Ureter (tissue), 1 donor: ENCODE data around the gene PLA2G6. TPM values are rescaled to one million over a fixed set of nuclear protein-coding genes. Genes with fewer than 3 reads are reported as not detected.

Source experiments
- DNase-seq: peaks from one replicate; pipeline ENCODE4 v3.0.0-alpha.2; 2020; ENCODE audit warnings: low spot score
- total RNA-seq: library from RNA; stranded (reverse); gene quantifications from one replicate; pipeline ENCODE4 v1.2.4, GENCODE V29; 2023
- donor health status: DM: yes; HTN: yes; CAD: no.

PLA2G6 gene
- total RNA-seq, 1 donor from 2014 or later: 56.4 TPM

DNA sequence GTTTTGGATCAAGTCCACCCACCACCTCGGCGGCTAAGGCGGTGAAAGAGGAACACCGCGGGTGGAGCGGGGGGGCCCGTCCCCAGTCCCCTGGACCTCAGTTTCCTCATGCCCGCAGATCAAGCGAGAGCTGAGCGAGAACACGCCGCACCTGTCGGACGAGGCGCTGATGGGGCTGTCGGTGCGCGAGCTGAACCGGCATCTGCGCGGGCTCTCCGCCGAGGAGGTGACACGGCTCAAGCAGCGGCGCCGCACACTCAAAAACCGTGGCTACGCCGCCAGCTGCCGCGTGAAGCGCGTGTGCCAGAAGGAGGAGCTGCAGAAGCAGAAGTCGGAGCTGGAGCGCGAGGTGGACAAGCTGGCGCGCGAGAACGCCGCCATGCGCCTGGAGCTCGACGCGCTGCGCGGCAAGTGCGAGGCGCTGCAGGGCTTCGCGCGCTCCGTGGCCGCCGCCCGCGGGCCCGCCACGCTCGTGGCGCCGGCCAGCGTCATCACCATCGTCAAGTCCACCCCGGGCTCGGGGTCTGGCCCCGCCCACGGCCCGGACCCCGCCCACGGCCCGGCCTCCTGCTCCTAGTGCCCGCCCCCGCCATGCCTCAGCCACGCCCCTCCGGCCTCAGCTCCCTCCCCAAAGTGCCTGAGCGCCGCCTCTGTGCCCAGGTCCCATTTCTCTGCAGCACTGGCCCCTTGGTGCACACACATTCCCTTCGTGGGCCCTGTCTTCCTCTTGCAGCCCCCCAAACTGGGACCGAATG, 32.8 kb upstream of the PLA2G6 start:
- no peak for DNase-seq

DNA sequence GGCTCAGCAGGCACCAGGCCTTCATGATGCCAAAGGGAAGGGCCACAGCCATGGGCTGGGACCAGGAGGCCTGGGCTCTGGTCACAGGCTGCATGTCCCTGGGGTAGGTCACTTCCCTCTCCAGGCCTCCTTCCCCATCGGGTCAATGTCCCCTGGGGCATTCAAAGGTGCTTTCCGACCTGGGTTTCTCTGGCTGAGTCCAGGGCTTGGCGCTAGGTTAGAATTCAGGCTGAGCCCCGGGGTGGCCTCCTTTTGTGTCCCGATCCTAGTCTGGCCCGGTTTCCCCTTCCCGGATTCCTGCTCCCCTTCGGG, 32.3 kb upstream of the PLA2G6 start:
- no peak for DNase-seq

DNA sequence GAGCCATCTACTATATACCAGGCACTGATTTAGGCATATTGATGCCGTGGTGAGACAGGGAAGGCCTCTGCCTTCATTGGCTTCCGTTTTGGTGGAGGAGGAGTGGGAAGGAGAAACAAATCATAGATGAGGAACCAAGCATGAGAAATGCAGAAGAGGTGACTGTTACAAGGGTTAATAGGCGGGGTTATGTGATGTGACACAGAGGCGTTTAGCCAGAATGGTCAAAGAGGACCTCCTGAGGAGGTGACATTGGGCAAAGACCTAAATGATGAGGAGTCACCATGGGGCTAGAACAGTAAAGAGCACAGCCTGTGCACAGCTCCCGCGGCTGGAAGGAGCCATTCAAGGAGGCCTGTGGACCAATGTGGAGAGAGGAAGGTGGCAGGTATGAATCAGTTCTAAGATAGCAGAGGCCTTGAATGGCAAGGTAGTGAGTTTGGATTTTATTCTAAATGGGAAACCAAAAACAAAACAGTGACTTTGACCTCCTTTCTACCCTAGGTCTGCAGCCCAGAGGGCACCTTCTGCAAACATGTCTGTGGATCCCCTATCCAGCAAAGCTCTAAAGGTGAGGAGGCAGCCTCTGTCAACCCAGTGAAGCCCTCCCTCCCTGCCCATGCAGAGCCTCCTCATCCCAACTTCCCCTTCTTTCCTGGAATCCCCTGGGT, 31.8 kb upstream of the PLA2G6 start:
- no peak for DNase-seq

DNA sequence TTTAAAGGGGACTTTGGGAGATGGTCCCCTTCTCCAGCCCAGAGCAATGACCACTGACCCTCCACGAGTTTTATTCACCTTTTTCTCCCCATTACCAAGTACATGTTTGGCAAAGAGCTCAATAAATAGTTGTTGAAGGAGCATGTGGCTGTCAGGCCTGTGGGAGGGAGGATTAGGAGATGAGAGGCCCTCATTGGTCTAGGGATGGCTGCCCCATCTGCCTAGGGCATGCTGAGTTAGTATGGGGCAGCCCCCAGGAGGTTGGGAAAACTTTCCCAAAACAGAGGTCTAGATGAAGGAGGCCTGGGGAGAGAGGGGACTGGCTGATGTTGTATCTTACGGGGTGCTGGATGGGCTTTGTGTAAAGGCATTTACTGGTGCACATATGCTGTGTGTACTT, 30.8 kb upstream of the PLA2G6 start:
- DNase-seq: no peak

DNA sequence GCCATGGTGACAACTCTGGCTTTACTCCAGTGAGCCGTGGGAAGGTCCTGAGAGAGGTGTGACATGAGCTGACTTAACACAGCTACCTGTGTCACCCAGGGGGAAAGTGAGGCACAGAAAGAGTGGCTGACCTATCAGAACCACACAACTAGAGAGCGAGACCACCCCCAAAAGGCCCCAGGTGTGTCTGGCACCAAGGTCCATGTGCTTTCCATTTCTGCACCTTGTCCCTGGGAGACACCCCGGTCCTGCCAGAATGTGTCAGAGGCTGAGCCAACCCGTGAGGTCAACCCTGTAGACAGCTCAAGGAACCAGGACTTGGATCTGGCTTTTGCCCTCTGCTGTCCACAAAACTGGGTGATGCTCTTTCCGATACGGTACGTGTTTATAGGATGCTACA, 29.9 kb upstream of the PLA2G6 start:
- DNase-seq: no peak

DNA sequence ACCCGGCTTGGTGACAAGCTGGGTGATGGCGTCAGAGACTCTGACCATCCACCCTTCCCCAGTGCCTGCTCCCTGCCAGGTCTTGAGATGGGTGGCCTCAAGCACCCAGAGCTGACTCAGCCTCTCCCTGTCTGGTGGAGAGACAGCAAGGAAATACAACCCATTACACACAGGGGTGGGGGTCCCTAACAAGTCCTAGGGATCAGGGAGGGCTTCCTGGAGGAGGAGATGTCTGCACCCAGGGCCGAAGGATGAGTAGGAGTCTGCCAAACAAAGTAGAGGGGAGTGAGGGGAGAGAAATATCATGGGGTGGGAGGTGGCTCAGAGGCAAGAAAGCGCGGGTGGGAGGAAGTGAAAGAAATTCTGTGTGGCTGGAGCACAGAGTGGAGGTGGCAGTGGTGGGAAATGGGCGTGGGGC, 26.9 kb upstream of the PLA2G6 start:
- DNase-seq: no peak

DNA sequence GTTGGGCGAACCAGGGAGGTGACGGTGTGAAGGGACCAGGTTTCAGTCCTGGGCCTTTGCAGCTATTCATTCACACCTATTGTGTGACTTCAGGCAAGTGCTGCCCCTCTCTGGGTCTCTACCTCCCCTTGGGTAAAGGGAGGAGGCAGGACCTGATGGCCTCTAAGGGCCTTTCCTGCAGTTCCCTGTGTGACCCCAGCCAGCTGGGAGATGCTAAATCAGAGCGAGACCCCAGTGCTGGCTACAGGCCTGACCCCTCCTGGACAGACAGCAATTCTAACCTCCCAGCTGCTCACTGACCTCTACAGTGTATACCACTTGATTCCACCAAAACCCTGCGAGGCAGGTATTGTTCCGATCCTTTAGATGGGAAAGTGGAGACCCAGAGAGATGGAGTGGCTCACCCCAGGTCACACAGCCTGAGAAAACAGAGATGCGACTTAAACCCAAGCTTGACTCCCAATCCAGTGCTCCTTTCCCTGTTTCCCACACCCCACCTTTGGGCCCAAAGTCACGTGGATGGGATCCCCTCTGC, 26.3 kb upstream of the PLA2G6 start:
- no peak for DNase-seq

DNA sequence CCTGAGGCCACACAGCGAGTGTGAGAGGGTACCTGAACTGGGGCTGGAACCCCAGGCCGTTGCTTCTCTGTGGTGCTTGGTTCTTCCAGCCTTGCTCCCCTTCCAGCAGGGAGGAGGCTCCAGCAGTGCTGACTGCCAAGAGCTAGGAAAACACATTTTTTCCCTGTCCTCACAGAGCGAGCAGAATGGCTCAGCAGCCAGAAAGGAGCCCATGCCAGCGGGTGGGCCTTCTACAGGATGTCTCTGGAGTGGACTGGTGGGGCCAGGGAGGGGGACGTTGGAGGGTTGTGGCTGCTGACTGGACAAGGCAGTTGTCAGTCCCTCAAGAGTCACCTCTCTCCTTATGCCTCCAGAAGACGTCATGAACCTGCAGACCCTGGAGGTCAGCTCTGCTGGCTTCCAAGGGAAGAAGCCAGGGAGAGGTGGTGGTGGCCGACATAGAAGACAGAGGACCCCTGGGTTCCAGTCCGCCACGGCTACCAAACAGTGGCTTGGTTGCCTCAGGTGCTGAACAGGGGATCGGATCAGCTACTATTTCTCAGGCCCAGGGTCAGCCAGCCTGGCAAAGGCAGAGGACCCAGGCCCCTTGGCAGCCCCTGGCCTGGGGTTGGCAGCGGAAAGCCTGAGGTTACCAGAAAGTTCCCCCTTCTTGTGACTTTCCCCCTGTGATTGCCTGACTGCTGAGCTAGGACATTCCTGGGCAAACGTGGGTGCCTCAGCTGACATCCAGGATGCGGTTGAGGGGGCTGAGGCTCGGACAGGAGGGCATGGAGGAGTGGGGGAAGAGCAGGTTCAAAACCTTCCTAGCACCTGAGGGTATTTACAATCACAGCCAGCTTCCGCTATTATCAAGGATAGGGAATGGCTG, 23.9 kb upstream of the PLA2G6 start:
- DNase-seq: peak; percentile 80

DNA sequence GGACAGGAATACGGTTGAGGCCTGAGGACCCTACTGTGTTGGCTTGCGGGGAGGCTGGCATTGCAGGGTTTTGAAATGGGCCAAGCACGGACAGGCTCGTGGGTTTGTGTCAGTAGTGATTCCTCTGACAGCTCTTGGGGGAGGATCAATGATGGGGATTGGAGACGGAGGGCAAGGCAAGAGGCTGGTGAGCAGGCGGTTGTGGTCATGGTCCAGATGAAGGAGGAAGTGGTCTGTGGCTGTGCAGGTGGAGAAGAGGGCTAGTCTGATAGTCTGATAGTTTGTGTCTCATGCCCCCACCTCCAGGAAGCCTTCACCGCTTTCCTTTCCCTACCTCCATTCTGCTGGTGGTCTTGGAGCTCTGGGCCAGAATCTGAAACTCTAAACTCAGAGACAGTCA, 23.2 kb upstream of the PLA2G6 start:
- DNase-seq: no peak

DNA sequence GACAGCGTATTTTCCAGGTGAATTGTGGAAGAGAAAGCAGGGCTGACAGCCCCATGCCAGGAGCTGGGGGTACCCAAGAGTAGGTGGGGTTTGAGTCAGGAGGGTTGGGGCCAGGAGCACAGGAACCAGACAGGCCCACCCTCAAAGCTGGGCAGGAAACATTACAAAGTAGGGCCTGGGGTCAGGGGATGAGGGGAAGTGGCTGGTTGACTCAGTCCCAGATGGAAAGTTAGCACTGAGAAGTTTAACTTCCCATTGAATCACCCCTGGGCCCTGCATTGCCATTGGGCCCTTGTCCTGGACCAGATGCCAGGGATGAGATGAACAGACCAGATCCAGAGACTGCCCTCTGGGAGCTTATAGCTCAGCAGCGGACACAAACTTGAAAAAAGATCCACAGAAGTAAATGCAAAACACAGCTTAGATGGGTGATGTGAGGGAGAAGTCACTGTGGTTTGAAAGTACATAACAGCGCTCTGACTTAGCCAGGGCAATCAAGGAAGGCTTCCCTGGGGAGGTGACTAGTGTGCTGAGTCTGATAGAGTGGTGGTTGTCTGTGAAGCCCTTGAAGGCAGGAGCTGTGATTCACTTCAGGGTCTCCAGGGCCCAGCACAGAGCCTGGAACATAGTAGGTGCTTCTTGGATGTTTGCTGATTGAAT, 22.4 kb upstream of the PLA2G6 start:
- DNase-seq: no peak

DNA sequence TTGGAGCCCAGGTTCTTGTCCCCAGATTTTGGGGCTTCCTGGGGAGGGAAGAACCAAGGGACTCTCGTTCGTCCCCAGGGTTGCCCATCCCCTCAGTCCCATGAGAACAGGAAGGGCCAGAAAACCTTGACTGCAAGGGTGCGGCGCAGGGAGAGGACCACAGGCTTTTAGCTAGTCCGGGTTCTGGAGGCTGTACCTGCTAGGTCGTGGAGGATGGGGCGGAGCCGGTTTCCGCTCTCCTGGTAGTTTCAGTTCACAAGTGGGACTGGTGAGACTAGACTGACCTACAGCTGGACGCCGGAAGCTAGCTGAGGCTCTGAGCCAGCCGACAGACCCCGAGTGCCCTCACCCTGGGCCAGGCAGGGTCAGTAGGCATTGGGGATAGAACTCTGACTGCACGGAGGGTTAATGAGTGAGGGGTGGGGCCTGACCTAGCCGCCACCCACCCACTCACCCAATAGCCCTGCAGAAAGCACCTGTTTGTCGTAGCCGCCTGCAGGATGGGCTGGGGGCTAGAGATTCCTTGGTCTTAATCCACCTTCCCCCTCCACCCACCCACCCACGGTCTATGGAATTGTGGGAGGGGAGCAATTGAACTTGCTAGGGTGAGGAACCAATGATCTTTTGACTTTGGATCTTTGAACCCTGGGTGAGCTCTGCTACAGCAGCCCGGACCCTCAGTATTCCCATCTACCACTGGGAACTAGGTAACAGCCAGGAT, 21.6 kb upstream of the PLA2G6 start:
- DNase-seq: peak; percentile 86

DNA sequence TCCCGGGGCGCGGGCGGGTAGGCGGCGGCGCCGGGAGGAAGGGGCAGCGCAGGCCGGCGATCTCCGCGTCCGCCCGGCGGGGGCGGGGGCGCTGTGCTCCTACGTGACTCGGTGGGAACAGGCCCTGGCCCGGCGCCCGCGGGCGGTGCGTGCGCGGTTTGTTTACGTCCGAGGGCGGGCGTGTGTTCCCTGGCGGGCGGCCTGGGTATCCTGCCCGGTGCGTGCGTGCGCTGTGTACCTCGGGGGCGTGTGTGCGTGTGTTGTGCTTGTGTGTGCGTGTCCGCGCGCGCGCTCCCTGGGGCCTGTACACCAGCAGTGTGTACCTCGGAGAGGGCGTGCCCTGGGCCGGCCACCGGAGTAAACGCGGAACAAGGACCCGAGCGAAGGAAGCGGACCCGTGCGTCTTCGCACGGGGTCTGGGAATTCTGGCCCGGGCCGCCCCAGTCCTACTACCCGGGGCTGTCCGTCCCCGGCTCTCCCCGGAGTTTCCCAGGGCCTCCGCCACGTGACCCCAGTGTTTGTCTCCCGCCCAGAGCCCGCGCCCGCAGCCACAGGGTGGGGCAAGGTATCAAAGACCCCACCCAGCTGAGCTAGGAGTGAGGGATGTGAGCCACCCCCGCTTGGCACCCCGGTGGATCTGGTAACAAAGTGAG, 20.9 kb upstream of the PLA2G6 start:
- DNase-seq: peak; percentile 90

DNA sequence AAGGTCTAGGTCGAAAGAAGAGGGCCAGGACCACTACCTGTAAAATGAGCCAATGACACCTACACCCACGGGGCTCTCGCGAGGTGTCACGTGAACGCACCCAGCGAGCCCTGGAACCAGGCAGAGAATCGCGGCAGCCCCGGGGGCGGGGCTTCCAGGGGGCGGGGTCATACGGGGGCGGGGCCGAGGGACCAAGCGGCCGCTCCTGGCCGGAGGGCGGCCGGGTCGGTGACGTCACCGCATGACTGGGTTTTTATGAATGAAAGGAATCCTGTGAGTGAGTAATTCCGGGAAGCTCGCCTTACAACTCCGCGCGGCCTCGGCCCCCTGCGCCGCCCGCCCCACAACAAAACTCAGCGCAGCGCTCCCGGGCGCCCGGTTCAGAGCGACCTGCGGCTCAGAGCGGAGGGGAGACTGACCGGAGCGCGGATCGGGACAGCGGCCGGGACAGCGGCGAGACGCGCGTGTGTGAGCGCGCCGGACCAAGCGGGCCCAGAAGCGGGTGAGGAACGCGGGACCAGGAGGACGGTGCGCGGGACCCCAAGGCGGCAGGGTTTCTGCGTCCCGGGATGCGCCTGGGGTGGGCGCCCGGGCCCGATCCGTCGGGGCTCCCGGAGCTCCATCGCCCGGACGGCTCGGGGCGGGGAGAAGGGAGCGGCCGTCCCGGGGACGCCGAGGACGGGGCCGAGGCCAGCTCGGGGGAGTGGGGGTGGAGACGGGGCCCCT, 20.2 kb upstream of the PLA2G6 start, which contains the start of gene MAFF:
Gene MAFF (plus strand): TSS at position 284 of the 726 bp plus-strand sequence. CDS start 11,860 bp downstream, outside the sequence.
- DNase-seq: peak; percentile 98

DNA sequence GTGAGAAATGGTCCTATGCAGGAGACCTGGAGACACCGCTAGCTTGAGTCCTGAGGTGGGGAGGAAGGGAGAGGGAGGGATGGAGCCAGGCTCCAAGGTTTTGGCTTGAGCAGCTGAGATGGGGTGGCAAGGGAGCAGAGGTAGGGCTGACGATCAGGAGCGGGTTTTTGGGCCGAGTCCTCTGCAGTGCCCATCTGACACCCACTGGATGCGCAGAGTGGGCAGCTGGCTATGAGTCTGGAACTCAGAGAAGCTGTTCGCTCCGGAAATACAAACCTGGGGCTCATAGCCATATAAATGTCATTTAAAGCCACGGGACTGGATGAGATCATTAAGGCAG, 19.7 kb upstream of the PLA2G6 start:
- DNase-seq: no peak

DNA sequence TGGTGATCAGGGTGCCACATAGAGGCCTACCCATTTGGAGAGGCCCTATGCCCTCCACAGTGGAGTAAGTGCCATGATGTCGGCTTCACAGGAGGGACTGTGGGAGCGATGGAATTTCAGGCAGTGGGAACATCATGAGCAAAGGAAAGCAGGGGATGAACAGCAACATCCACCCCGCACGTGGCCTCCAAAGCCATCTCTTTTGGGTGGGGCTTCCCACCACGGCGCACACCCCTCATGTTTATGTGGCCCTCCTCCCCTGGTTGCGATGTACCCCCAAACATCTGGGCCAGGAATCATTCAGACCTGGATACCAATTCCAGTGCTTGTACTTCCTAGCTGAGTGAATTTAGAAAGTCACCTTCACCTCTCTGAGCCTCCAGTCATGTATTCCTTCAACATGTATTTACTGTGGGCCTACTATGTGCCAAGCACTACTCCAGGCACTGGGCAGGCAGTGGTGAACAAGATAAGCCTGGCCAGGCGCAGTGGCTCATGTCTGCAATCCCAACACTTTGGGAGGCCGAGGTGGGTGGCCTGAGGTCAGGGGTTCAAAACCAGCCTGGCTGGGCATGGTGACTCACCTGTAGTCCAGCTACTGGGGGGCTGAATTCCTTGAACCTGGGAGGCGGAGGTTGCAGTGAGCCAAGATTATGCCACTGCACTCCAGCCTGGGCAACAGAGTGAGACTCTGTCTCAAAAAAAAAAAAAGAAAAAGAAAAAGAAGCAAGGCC, 18.4 kb upstream of the PLA2G6 start:
- no peak for DNase-seq

DNA sequence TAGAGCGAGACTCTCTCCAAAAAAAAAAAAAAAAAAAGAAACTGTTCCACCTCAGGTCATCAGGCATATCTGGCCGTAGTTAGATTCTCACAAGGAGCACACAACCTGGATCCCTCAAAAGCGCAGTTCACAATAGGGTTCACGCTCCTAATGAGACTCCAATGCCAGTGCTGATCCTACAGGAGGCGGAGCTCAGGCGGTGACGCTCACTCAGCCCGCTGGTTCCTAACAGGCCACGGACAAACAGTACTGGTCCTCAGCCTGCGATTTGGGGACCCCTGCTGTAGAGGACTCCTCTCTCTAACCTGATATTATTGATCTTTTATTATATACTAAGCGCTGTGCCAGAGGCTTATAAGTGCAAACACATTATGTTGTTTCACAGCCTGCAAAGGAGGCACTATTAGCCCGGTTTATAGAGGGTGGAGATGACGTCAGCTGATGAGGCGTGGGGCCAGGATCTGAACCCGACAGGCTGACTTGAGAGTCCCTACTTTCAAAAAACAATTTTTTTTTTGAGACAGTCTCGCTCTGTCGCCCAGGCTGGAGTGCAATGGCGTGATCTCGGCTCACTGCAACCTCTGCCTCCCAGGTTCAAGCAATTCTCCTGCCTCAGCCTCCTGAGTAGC, 15.3 kb upstream of the PLA2G6 start:
- DNase-seq: no peak

DNA sequence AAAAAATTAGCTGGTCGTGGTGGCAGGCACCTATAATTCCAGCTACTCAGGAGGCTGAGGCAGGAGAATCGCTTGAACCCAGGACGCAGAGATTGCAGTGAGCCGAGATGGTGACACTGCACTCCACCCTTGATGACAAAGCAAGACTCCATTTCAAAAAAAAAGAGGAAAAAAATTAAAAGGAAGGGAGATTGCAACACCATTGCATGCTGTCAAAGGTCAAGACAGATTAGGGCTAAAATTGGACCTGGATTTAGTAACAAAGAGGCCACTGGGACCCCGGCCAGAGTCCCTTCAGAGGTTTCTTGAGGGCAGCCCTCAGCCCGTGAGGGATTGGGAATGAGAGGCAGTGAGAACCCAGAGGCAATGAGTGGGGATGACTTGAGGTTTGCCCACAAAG, 11.9 kb upstream of the PLA2G6 start:
- no peak for DNase-seq

DNA sequence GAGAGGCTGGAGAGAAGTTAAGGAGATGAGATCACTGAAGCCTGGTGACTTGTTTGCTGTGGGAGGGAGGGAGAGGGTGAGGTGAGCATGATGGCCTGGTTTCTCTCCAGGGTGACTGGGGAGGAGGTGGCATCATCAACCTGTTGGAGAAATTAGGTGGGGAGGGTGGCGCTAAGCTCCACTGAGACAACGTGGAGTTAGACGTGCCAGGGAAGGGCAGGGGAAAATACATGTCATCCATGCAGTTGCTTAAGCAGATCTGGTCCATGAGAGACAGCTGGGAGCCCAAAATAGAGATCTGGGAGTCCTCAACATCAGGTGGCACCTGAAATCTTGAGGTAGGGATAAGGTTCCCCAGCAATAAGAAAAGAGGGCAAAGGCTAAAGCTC, 10.8 kb upstream of the PLA2G6 start:
- DNase-seq: no peak
